DOHH2 (cell line): ENCODE results near the gene ERCC3.
"Not testable (repeated sequence)": the region's sequence is repeated elsewhere in the genome, so short reads cannot be mapped to it uniquely, and the experiment has no call there.

Experiments
- H3F3A ChIP-seq: fragments of 200-600 bp; sonication (generic), shearing (Covaris generic); 2 replicates; pipeline ENCODE4 v1.6.0; 2016; ENCODE audit warnings: antibody characterized with exemption, mild to moderate bottlenecking; ENCODE audit not compliant: control insufficient read depth, insufficient read depth
- H3K27ac ChIP-seq: fragments of 200-600 bp; sonication (generic); 2 replicates; pipeline ENCODE4 v1.5.1; 2014; ENCODE audit warnings: low read depth, mild to moderate bottlenecking, low read length, moderate library complexity
- H3K27me3 ChIP-seq: fragments of 200-600 bp; sonication (generic); 2 replicates; pipeline ENCODE4 v1.6.1; 2014; ENCODE audit warnings: mild to moderate bottlenecking, low read length, mixed read lengths; ENCODE audit not compliant: control insufficient read depth
- H3K36me3 ChIP-seq: fragments of 200-600 bp; sonication (generic); 2 replicates; pipeline ENCODE4 v1.6.1; 2014; ENCODE audit warnings: mild to moderate bottlenecking, low read length, moderate library complexity, mixed read lengths; ENCODE audit not compliant: control insufficient read depth
- H3K4me1 ChIP-seq: fragments of 200-600 bp; sonication (generic); 2 replicates; pipeline ENCODE4 v1.6.1; 2014; ENCODE audit warnings: mild to moderate bottlenecking, low read length, mixed read lengths; ENCODE audit not compliant: control insufficient read depth
- H3K4me2 ChIP-seq: fragments of 200-600 bp; sonication (generic); 2 replicates; pipeline ENCODE4 v1.6.0; 2014; ENCODE audit warnings: mild to moderate bottlenecking, low read length, moderate library complexity
- H3K4me3 ChIP-seq: fragments of 200-600 bp; sonication (generic); 2 replicates; pipeline ENCODE4 v1.5.1; 2014; ENCODE audit warnings: mild to moderate bottlenecking, low read length, mixed read lengths
- H3K79me2 ChIP-seq: fragments of 200-600 bp; sonication (generic); 2 replicates; pipeline ENCODE4 v1.6.1; 2014; ENCODE audit warnings: mild to moderate bottlenecking, low read length, mixed read lengths; ENCODE audit not compliant: control insufficient read depth
- H3K9me2 ChIP-seq: fragments of 200-600 bp; sonication (generic); replicated peaks from 2 replicates; pipeline ENCODE4 v1.6.1; 2014; ENCODE audit warnings: mild to moderate bottlenecking, low read length, mixed read lengths; ENCODE audit not compliant: control insufficient read depth
- H3K9me3 ChIP-seq: fragments of 200-600 bp; sonication (generic); 2 replicates; pipeline ENCODE4 v1.6.1; 2014; ENCODE audit warnings: antibody characterized with exemption, low read length, mixed read lengths; ENCODE audit not compliant: control insufficient read depth, insufficient read depth
- H4K20me1 ChIP-seq: fragments of 200-600 bp; sonication (generic); 2 replicates; pipeline ENCODE4 v1.6.0; 2014; ENCODE audit warnings: low read depth, mild to moderate bottlenecking, antibody characterized with exemption, low read length, moderate library complexity; ENCODE audit not compliant: control insufficient read depth, insufficient read depth
- CTCF ChIP-seq: fragments of 200-600 bp; sonication (generic); IDR thresholded peaks from one replicate; pipeline ENCODE4 v1.5.1; 2014; ENCODE audit warnings: antibody characterized with exemption, mild to moderate bottlenecking, low read depth, low read length; ENCODE audit not compliant: poor library complexity, severe bottlenecking
- EZH2phosphoT487 ChIP-seq: fragments of 200-600 bp; sonication (generic); IDR thresholded peaks from 2 replicates; pipeline ENCODE4 v1.6.1; 2017; ENCODE audit warnings: borderline replicate concordance, mild to moderate bottlenecking, antibody characterized with exemption, low read length, moderate library complexity, mixed read lengths

ERCC3 gene

GRCh38 chr2:127254386-127254981, 39.5 kb downstream of the ERCC3 start:
- Histone ChIP-seq H3K9me2 (no peaks in the 10 kb centered on the region), H3K27me3 (no peaks in the 10 kb centered on the region), H3K27ac (no peak overlapping the region), H3K79me2 (no peaks in the 10 kb centered on the region), H3K9me3 (no peaks in the 10 kb centered on the region), H3K4me1 (no peaks in the 10 kb centered on the region), H4K20me1 (no peaks in the 10 kb centered on the region), H3F3A (no peaks in the 10 kb centered on the region), H3K4me2 (no peak overlapping the region), H3K36me3 (peaks cover 29% of the 10 kb centered on the region), H3K4me3 (no peak overlapping the region)
- TF ChIP-seq EZH2phosphoT487 (no peak), CTCF (no peak)

DNA sequence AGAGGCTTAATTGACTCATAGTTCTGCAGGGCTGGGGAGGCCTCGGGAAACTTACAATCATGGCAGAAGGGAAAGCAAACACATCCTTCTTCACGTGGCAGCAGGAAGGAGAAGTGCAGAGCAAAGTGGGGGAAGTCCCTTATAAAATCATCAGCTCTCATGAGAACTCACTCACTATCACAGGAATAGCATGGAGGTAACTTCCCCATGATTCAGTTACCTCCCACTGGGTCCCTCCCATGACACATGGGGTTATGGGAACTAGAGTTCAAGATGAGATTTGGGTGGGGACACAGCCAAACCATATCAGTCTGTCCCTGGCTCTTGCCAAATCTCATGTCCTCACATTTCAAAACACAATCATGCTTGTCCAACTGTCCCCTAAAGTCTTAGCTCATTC, 52.8 kb downstream of the ERCC3 start:
- not testable (repeated sequence) for H3K27me3 ChIP-seq, H3F3A ChIP-seq, H4K20me1 ChIP-seq

DNA sequence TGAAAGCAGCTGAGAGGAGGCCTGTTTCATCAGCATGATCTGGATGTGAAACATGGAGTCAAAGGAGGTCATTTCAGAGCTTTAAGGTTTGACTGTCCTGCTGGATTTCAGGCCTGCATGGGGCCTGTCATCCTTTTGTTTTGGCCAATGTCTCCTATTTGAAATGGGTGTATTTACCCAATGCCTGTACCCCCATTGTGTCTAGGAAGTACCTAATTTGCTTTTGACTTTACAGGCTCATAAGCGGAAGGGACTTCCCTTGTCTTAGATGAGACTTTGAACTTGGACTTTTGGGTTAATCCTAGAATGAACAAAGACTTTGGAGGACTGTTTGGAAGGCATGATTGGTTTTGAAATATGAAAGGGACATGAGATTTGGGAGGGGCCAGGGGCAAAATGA, 54.5 kb downstream of the ERCC3 start:
- peaks cover 7% of the 10 kb centered on the region; the same call in 1 of the 2 replicates for H3K9me3 ChIP-seq
- no peaks in the 10 kb centered on the region for H3K27me3 ChIP-seq
- H3K4me2 ChIP-seq = no peak overlapping the region
- H3K27ac ChIP-seq = no peak overlapping the region
- H4K20me1 ChIP-seq = no peaks in the 10 kb centered on the region
- no peaks in the 10 kb centered on the region for H3K9me2 ChIP-seq
- no peaks in the 10 kb centered on the region for H3F3A ChIP-seq
- no peaks in the 10 kb centered on the region for H3K36me3 ChIP-seq
- no peaks in the 10 kb centered on the region for H3K79me2 ChIP-seq
- no peaks in the 10 kb centered on the region for H3K4me1 ChIP-seq
- TF ChIP-seq CTCF (no peak), EZH2phosphoT487 (no peak)
- no peak overlapping the region for H3K4me3 ChIP-seq

More for the DNA sequence above, 52.8 kb downstream of the ERCC3 start:
- H3K9me2 ChIP-seq, H3K27ac ChIP-seq, H3K4me3 ChIP-seq, H3K4me1 ChIP-seq, H3K79me2 ChIP-seq, H3K36me3 ChIP-seq, H3K9me3 ChIP-seq, H3K4me2 ChIP-seq: not testable (repeated sequence)

DNA sequence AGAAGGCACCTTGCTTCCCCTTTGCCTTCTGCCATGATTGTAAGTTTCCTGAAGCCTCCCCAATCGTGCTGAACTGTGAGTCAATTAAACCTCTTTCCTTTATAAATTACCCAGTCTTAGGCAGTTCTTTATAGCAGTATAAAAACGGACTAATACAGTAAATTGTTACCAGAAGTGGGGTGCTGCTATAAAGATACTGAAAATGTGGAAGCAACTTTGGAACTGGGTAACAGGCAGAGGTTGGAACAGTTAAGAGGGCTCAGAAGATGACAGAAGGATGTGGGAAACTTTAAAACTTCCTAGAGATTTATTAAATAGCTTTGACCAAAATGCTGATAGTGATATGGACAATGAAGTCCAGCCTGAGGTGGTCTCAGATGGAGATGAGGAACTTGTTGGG, 56.2 kb downstream of the ERCC3 start:
- H3K4me3 ChIP-seq, H3K4me1 ChIP-seq, H4K20me1 ChIP-seq, H3K9me3 ChIP-seq, H3K4me2 ChIP-seq, H3K27ac ChIP-seq, H3K9me2 ChIP-seq, H3K36me3 ChIP-seq, H3F3A ChIP-seq, H3K27me3 ChIP-seq, H3K79me2 ChIP-seq: not testable (repeated sequence)
